ENCODE data around the gene EXOSC10. TPM values are rescaled to one million over a fixed set of nuclear protein-coding genes. Genes with fewer than 3 reads are reported as not detected.

Gene EXOSC10
- total and polyA plus RNA-seq, 2 of the 13 experiments (the other 11 are each of a cell fraction or from before 2014, with no cell fraction given) = 48.4 to 67.6 TPM

DNA sequence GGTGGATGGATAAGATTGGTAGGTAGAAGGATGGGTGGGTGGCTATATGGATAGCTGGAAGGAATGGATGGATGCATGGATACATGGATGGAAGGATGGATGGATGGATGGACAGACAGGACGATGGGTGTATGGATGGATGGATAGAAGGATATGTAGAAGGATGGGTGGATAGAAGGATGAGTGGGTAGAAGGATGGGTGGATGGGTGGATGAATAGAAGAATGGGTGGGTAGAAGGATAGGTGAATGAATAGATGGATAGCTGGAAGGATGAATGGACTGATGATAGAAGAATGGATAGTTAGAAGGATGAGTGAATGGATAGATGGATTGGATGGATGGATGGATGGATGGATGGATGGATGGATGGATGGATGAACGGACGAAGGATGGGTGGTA, 57.6 kb downstream of the EXOSC10 start:
- Histone ChIP-seq H3K4me3 (replicated peaks in 1 of 3; ENCODE audit: insufficient read depth in 1 of 3, low read depth in 2 of 3, low read length in 3 of 3) (no peak overlapping the region), H3K4me2 (ENCODE audit: low read depth, low read length) (no peak overlapping the region), H3K79me2 (ENCODE audit: insufficient read depth, low read length) (no peaks in the 10 kb centered on the region), H4K20me1 (ENCODE audit: insufficient read depth, low read length) (no peaks in the 10 kb centered on the region), H3K9me3 (ENCODE audit: low read length) (no peaks in the 10 kb centered on the region), H3K4me1 (ENCODE audit: insufficient read depth, low read length) (peaks cover 20% of the 10 kb centered on the region), H3K9ac (ENCODE audit: insufficient read depth, low read depth, low read length) (no peak overlapping the region), H3K27ac (ENCODE audit: extremely low read length, insufficient read depth, low read length) (no peak overlapping the region), H2AFZ (ENCODE audit: low read length) (no peak overlapping the region), H3K36me3 (replicated peaks in 1 of 2; ENCODE audit: control insufficient read depth in 1 of 2, insufficient read depth in 2 of 2, low read length in 2 of 2) (no peaks in the 10 kb centered on the region), H3K27me3 (ENCODE audit: control insufficient read depth in 1 of 2, insufficient read depth in 2 of 2, low read length in 2 of 2) (no peaks in the 10 kb centered on the region)
- FAIRE-seq (no peak), ATAC-seq (no peak), DNase-seq (ENCODE audit: low spot score) (no peak)
- ChIA-PET POLR2A (no interaction called here), CTCF (ENCODE audit: low intra/inter-chr PET ratio, low total read pairs) (no interaction called here)
- intact Hi-C loops (cut with micrococcal nuclease; ENCODE audit: unreplicated experiment) = no loop called here
- in situ Hi-C loops (cut with HindIII; ENCODE audit: extremely low pct_ligation_motif_present, low pct_unique_long_range_greater_than_20kb) = loop anchor here (25.0 kb wide), 1 partner anchor 595 kb away; no protein-coding TSS in a partner anchor
- WGBS (ENCODE audit: low lambda C conversion rate) = 49% methylated on average over 3 of the region's 3 CpGs
- TF ChIP-seq MAZ (IDR thresholded peaks at IDR 0.05; ENCODE audit: borderline replicate concordance, low read depth, low read length) = no peak
- TF ChIP-seq MAZ (CRISPR knock-in tag; IDR thresholded peaks at IDR 0.05; ENCODE audit: low read depth) = no peak
- no peak for TF ChIP-seq ZNF709 (CRISPR knock-in tag; IDR thresholded peaks at IDR 0.05)
- BruUV-seq (replicated peaks) = no TSS peak

DNA sequence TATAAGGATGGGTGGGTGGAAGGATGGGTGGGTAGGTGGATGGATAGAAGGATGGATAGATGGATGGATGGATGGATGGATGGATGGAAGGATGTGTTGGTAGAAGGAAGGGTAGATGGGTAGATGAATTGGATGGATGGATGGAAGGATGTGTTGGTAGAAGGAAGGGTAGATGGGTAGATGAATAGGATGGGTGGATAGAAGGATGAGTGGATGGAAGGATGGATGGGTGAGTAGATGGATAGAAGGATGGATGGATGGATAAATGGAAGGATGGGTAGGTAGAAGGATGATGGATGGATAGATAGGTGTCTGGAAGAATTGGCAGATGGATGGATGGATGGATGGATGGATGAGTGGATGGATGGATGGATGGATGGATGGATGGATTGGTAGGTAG, 58.6 kb downstream of the EXOSC10 start:
- H3K4me2 ChIP-seq (ENCODE audit: low read depth, low read length) = no peak overlapping the region
- no peaks in the 10 kb centered on the region for H3K27me3 ChIP-seq (ENCODE audit: control insufficient read depth in 1 of 2, insufficient read depth in 2 of 2, low read length in 2 of 2)
- H3K4me3 ChIP-seq (replicated peaks in 1 of 3; ENCODE audit: insufficient read depth in 1 of 3, low read depth in 2 of 3, low read length in 3 of 3) = no peak overlapping the region
- POLR2A ChIA-PET = no interaction called here
- H4K20me1 ChIP-seq (ENCODE audit: insufficient read depth, low read length) = no peaks in the 10 kb centered on the region
- ATAC-seq = no peak
- H3K9ac ChIP-seq (ENCODE audit: insufficient read depth, low read depth, low read length) = no peak overlapping the region
- no peak overlapping the region for H2AFZ ChIP-seq (ENCODE audit: low read length)
- H3K9me3 ChIP-seq (ENCODE audit: low read length) = no peaks in the 10 kb centered on the region
- TF ChIP-seq ZNF251 (CRISPR knock-in tag; IDR thresholded peaks at IDR 0.05) = no peak
- TF ChIP-seq NFIC (IDR thresholded peaks at IDR 0.05; ENCODE audit: low read length) = no peak
- no peak for TF ChIP-seq STAG1 (CRISPR knock-in tag; IDR thresholded peaks at IDR 0.05)
- TF ChIP-seq, protein P1, sequence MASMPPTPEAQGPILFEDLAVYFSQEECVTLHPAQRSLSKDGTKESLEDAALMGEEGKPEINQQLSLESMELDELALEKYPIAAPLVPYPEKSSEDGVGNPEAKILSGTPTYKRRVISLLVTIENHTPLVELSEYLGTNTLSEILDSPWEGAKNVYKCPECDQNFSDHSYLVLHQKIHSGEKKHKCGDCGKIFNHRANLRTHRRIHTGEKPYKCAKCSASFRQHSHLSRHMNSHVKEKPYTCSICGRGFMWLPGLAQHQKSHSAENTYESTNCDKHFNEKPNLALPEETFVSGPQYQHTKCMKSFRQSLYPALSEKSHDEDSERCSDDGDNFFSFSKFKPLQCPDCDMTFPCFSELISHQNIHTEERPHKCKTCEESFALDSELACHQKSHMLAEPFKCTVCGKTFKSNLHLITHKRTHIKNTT (CRISPR knock-in tag; IDR thresholded peaks at IDR 0.05) = no peak
- TF ChIP-seq ZFX (CRISPR knock-in tag; IDR thresholded peaks at IDR 0.05; ENCODE audit: low read depth) = no peak
- no peak for TF ChIP-seq ZNF766 (CRISPR knock-in tag; IDR thresholded peaks at IDR 0.05; ENCODE audit: borderline replicate concordance)
- TF ChIP-seq U2AF2 (IDR thresholded peaks at IDR 0.05; ENCODE audit: low read depth, low read length) = no peak
- no peak for TF ChIP-seq ARHGAP35 (CRISPR knock-in tag; IDR thresholded peaks at IDR 0.05; ENCODE audit: borderline replicate concordance)
- no peak for TF ChIP-seq ZMYM3 (CRISPR knock-in tag; IDR thresholded peaks at IDR 0.05)
- no peak for TF ChIP-seq NFYB (CRISPR knock-in tag; IDR thresholded peaks at IDR 0.05)
- TF ChIP-seq ZSCAN20 (CRISPR knock-in tag; IDR thresholded peaks at IDR 0.05; ENCODE audit: borderline replicate concordance) = no peak
- TF ChIP-seq, protein P2, sequence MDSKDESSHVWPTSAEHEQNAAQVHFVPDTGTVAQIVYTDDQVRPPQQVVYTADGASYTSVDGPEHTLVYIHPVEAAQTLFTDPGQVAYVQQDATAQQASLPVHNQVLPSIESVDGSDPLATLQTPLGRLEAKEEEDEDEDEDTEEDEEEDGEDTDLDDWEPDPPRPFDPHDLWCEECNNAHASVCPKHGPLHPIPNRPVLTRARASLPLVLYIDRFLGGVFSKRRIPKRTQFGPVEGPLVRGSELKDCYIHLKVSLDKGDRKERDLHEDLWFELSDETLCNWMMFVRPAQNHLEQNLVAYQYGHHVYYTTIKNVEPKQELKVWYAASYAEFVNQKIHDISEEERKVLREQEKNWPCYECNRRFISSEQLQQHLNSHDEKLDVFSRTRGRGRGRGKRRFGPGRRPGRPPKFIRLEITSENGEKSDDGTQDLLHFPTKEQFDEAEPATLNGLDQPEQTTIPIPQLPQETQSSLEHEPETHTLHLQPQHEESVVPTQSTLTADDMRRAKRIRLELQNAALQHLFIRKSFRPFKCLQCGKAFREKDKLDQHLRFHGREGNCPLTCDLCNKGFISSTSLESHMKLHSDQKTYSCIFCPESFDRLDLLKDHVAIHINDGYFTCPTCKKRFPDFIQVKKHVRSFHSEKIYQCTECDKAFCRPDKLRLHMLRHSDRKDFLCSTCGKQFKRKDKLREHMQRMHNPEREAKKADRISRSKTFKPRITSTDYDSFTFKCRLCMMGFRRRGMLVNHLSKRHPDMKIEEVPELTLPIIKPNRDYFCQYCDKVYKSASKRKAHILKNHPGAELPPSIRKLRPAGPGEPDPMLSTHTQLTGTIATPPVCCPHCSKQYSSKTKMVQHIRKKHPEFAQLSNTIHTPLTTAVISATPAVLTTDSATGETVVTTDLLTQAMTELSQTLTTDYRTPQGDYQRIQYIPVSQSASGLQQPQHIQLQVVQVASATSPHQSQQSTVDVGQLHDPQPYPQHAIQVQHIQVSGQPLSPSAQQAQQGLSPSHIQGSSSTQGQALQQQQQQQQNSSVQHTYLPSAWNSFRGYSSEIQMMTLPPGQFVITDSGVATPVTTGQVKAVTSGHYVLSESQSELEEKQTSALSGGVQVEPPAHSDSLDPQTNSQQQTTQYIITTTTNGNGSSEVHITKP (CRISPR knock-in tag; IDR thresholded peaks at IDR 0.05; ENCODE audit: low read depth) = no peak
- no peak for TF ChIP-seq RFX3 (CRISPR knock-in tag; IDR thresholded peaks at IDR 0.05)
- H3K27ac ChIP-seq (ENCODE audit: extremely low read length, insufficient read depth, low read length) = no peak overlapping the region
- CTCF ChIA-PET (ENCODE audit: low intra/inter-chr PET ratio, low total read pairs) = no interaction called here
- H3K36me3 ChIP-seq (replicated peaks in 1 of 2; ENCODE audit: control insufficient read depth in 1 of 2, insufficient read depth in 2 of 2, low read length in 2 of 2) = no peaks in the 10 kb centered on the region
- peaks cover 10% of the 10 kb centered on the region for H3K4me1 ChIP-seq (ENCODE audit: insufficient read depth, low read length)
- no peak for FAIRE-seq
- no peaks in the 10 kb centered on the region for H3K79me2 ChIP-seq (ENCODE audit: insufficient read depth, low read length)
- intact Hi-C loops (cut with micrococcal nuclease; ENCODE audit: unreplicated experiment) = no loop called here
- in situ Hi-C loops (cut with HindIII; ENCODE audit: extremely low pct_ligation_motif_present, low pct_unique_long_range_greater_than_20kb) = loop anchor here (25.0 kb wide), 1 partner anchor 596 kb away; no protein-coding TSS in a partner anchor
- no peak for DNase-seq (ENCODE audit: low spot score)
- no TSS peak for BruUV-seq (replicated peaks)

Measured in HepG2 (cell line).